NCI-H2081 treated with DMSO at 0.1 percent for 48 hours (cell line): ENCODE measurements around the gene TIMM17A.
A peak's percentile ranks its signal among the peaks of the same experiment; 100 is the strongest.

Source experiments
- DNase-seq: peaks from one replicate; lab custom pipeline; 2025; lab: John Stamatoyannopoulos, UW

The TIMM17A gene

DNA sequence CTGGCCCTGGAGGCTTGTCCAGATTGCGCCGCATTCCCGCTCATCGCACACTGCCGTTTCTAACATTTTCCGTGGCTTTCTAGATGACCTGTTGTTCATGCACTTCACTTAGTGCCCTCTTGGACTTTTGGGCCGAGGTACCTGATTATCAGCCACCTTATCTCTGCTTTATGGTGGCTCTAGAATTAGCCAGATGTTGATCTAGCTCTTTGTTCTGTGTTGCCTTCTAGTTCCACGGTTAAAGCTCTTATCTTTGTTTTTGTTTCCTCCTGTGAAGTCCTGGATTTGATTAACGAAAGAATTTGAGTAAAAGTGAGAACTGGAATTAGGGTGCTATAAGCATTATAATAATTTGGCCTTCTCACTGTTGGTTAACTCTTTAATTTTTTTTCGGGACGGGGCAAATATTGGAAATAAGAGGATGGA, 28.1 kb downstream of the TIMM17A start:
- DNase-seq = no peak

DNA sequence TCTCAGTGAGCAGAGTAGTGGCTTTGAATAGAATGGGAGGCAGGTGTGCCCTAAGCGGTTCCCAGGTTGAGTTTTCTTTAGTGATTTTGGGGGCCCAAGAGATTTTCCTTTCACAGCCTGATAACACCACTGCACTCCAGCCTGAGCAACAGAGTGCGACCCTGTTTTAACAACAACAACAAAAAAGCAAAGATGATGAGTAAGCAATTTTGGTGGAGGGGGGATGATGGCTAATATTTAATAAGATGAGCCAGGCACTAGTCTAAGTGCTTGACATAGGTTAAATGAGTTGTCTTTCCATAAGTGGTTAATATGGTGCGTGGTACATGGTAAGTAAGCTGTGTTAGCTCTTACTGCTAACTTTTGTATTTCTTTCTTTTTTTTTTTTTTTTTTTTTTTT, 29.1 kb downstream of the TIMM17A start:
- no peak for DNase-seq

DNA sequence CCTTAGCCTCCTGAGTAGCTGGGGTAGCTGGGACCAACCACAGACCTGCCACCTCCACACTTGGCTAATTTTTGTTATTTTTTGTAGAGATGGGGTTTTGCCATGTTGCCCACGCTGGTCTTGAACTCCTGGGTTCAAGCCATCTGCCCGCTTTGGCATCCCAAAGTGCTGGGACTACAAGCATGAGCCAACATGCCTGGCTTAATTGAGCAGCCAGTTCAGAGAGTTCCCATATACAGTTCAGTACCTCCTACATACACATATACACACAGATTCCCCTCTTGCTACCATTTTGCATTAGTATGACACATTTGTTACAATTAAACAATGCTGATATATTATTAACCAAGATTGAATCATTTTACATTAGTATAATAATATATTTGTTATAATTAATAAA, 30.1 kb downstream of the TIMM17A start:
- DNase-seq = no peak

DNA sequence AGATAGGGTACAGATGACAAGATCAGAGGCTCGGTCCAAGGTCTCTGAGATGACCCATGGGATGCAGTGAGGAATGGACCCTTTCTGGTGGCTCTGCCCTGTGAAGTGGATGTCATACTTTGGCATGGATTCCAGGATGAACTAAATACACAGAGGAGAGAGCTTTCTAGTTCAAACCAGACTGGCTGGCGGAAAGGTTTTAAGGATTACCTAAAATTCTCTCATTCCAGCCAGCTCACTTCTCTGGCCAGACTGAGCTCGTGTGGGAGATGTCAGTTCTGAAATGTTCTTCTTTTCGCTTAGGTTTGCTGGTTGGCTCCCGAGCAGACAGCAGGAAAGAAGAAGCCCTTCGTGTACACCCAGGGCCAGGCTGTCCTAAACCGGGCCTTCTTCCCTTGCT, 33.3 kb downstream of the TIMM17A start:
- DNase-seq = no peak

DNA sequence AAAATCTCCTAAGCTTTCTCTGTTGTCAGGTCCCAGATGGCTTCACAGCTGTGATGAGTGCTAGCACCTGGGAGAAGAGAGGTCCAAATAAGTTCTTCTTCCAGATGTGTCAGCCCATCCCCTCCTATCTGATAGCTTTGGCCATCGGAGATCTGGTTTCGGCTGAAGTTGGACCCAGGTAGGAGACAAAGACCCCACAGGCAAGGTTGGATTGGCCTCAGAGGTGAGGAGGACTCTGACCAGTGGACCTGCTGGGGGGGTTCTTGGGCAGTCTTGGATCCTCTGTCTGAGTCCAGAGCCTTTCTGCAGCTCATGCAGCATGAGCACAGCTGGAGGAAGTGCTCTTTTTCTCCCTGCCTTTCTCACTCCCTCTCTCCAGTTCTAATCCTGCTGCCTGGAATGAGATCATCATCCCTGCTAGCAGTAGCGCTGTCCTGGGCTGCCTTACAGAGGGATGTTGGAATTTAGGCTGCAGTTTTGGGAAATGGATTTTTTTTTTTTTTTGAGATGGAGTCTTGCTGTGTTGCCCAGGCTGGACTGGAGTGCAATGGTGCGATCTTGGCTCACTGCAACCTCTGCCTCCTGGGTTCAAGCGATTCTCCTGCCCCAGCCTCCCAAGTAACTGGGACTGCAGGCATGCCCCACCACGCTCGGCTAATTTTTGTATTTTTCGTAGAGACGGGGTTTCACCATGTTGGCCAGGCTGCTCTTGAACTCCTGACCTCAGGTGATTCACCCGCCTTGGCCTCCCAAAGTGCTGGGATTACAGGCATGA, 34.2 kb downstream of the TIMM17A start:
- DNase-seq = no peak

DNA sequence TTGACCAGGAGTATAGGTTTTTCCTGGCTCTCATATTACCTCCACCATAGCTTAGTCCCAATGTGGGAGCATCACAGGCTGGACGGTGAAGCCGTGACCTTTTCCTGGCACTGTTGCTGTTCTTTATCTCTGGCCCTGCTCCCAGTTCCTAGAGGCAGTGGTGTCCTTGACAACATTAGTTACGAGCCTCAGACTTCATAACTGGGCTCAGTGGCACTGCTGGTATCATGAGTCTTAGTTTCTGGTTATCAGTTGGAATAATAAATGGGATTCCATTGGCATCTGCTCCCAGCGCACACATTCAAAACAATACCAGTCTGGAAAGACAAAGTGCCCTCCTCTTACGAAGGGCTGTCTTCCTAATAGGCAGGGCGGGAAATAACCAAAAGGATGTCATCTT, 35.1 kb downstream of the TIMM17A start:
- DNase-seq = no peak

DNA sequence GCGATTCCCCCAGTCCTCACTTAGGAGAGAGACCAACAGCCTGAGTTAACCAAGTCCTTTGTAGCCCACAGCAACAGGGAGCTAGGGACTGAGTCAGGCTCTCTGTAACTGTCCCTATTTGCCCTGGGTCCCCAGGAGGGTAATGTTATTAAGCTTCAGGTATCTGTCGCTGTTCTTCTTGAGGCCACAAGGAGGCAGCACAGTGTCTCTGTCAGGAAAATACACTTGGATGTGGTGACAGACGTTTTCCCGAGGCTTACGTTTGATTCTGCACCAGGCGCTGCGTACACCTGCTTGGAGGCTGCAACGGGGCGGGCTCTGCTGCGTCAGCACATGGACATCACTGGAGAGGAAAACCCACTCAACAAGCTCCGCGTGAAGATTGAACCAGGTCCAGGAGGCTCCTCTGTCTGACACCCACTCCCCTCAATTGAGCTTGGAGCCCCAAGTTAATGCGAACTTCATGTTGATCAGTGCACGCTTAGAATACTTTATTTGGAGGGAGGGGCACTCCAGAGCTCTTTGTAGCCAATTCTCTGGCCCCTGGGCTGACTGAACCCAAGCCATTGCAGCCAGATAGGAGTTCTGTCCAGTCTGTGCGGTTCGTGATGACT, 44.4 kb downstream of the TIMM17A start:
- DNase-seq = peak; percentile 72

DNA sequence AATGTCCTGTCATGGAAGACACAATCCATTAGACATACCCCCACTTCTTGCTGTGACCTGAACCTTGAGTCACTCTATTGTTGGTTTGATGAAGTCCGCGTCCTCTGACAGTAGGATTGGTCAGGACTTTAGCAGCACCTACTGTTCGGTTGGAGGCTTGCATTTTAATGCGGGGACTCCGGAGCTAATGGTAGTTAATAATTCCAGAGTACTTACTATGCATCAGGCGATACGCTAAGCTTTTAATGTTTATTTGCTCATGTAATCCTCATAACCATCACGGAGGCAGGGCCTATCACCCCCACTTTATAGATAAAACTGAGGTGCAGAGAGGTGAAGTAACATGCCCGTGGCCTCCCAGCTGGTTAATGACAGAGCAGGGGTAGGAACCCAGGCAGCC, 47.2 kb downstream of the TIMM17A start:
- DNase-seq = no peak

DNA sequence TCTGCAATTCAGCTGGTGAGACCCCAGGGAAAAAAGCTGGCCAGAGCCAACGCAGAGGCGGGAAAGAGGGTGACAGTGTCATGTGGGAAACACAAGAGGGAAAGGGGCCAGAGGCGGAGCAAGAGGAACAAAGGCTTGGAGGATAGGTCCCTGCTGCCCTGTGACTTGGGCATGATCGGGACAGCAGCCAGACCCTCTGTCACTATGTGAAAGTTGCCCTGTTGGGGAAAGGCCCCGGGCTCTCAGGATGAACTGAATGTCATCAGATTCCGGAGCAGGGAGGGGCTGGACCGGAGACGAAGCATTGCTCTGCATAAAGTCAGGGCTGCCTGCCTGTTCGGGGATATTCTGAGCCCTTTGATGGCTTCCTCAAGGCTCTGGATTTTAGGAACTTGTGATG, 49.4 kb downstream of the TIMM17A start:
- no peak for DNase-seq

DNA sequence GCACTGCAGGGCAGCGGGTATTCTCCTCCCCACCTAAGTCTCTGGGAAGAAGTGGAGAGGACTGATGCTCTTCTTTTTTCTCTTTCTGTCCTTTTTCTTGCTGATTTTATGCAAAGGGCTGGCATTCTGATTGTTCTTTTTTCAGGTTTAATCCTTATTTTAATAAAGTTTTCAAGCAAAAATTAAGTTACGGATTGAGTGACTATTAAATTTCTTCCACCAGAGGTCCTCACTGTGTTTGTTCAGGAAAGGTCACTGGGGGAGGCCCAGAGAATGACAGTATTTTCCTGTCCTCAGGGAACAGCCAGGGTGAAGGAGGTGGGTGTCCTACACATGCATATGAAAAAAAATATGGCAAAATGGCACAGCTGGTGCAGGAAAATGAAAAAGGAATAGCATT, 50.7 kb downstream of the TIMM17A start:
- DNase-seq = no peak

DNA sequence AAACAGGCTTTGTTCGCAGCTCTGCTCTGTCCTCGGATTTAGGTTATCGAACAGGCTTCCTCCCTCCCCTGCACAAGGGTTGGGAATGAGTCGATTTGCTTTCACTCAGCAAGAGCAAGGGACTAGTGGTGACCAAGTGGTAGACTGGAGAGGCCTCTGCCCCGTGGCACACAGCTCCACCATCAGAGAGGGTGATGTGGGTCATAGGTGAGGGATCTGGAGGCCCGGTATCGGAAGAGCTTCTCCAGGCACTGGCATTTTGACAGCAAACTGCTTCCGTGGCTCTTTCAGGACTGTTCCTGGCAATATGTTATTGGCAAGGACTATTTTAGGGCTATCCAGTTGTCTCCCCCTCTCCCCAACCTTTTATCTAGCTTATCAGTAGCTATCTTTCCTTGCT, 52.0 kb downstream of the TIMM17A start:
- no peak for DNase-seq

DNA sequence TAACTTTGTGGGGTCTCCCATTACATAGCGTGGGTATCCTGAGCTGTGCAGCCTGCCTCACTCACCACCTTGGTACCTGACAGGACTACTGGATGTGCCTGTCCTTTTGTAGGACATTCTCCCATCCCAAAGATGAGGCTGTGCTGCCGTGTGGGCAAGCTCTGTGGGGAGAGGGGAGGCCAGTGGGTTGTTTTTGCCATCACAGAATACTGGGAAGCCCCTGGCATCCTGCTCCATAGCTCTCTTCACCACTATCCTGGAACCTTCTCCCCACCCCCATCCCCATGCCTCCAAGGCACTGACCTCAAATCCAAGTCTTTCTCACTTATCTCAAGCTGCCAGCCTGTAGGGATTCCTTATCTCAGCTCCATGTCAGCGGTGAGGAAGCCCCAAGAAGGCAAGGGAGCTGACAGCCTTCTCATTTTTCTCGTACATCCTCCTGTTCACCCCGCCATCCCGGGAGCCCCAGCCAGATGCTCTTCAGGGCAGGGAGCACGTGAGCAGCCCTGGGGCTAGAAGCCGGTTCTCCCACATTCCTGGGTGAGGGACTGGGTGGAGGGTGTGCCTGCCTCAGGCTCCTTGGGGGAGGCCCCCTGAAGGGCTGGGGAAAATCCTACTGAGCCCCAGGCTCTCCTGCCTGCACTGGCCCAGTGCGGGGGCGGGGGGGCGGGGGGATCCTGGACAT, 52.6 kb downstream of the TIMM17A start:
- DNase-seq = no peak

DNA sequence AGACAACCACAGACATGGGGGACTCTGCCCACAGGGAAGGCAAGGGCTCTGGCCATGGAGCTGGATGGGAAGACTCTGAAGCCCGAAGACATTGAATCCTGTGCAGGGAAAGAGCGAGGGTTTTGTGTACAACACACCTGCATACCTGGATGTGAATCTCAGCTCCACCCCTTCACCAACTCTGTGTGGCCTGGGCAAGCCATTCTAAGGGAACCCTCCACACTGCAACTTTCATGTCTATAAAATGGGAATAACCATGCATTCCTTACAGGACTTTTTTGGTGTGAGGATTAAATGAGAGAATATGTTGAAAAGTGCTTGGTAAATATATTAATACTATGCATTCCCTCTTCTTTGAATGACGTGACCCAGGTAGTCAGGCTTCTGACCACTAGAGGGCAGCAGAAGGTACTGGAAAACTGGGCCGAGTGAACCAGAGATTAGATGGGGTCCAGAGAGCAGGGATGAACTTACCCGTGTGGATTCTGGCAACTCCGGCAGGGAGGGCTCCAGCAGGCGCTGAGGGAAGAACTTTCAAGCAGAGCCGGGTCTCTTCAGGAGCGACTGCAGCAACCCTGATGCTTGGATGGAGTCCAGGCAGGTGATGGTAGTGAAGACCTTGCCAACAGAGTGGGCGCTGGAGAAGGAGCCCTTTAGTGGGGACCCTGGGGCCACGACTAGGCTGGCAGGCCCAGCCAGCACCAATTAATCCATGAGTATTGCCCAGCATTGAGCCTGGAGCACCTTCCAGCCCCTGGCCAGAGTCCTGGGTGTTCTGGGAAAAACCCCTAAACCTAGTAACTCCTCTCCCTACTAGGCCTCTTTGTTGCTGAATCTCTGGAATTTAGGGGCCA, 54.2 kb downstream of the TIMM17A start:
- DNase-seq = peak; percentile 56

DNA sequence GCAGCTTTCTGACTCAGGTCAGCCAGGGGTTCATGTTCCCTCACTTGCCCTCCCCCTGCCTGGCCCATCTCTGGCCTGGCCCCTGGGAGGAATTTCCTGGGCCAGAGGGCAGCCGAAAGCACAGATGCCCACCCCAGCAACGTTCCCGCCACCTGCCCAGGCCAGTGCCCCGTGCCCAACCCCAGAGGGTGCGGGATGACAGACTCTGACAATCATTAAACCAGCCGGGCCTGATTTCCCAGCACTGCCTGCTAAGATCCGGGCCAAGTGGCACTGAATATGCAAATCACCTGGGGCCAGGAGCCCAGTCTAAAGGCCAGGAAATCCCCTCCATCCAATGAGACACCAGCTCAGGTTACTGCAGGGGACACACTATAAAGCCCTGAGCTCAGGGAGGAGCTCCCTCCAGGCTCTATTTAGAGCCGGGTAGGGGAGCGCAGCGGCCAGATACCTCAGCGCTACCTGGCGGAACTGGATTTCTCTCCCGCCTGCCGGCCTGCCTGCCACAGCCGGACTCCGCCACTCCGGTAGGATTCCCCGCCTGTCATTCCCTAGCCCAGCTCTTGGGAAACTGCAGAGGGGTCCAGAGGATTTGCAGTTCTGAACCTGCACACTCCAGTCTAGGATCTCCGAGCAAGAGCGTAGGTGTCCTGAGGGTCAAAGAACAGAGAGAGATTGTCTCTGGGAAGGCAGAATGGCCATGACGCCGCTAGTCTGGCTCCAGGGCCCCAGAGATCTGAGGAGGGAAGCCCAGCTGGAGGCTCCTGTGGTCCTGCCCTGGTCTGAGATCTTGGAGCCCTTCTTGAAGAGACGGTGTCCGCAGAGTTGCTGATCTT, 55.1 kb downstream of the TIMM17A start, which contains the start of gene ELF3:
Gene ELF3, plus strand, starts transcription at position 408 of the 836 bp plus-strand sequence. CDS start 550 bp downstream, outside the sequence.
- DNase-seq = peak; percentile 95

DNA sequence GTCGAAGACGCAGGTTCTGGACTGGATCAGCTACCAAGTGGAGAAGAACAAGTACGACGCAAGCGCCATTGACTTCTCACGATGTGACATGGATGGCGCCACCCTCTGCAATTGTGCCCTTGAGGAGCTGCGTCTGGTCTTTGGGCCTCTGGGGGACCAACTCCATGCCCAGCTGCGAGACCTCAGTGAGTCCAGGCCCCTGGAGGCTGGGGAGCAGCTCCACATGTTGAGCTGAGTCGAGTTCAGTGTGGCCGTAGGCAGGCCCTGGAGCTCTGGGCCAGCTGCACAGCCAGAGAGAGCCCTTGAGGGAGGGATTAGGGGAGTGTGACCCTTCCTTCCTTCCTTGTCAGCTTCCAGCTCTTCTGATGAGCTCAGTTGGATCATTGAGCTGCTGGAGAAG, 56.7 kb downstream of the TIMM17A start:
- no peak for DNase-seq

DNA sequence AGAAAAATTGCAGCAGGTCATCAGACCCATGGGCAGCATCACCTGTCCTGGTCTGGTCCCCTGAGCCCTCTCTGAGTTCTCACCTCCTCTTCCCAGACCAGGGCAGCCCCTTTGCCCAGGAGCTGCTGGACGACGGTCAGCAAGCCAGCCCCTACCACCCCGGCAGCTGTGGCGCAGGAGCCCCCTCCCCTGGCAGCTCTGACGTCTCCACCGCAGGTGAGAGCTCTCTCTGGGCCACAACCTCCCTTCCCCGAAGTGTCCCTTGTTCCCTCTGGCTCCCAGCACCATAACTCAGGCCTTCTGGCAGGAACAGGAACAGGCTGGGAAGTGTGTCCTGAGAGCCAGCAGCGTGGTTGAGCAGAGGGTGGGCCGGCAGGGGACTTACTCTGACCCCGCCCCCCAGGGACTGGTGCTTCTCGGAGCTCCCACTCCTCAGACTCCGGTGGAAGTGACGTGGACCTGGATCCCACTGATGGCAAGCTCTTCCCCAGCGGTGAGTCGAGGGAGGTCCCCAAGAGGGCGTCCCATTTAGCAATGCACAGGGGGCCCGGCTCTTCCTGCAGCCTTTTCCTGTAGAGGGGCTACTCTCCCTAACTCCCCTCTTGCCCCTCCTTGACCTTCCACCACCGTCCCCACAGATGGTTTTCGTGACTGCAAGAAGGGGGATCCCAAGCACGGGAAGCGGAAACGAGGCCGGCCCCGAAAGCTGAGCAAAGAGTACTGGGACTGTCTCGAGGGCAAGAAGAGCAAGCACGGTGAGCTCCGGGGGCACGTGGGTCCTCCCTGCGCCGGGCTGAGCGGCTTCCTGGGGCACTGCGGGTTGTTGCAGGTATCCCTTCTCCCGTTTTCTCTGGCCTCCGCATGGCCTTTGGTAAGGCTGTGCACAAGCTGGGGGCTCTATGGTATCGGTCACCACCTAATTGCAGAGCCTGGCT, 57.5 kb downstream of the TIMM17A start:
- no peak for DNase-seq

DNA sequence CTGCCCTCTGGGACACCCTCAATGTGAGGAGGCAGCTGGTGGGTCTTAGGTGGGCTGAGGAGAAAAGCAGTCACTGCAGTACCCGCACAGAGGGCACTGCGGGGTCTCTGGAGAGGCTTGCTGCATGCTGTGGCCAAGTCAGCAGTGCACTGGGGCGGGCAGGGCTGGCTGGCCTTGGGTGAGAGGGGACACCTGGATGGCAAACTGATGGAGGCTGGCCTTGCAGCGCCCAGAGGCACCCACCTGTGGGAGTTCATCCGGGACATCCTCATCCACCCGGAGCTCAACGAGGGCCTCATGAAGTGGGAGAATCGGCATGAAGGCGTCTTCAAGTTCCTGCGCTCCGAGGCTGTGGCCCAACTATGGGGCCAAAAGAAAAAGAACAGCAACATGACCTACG, 58.3 kb downstream of the TIMM17A start:
- no peak for DNase-seq

DNA sequence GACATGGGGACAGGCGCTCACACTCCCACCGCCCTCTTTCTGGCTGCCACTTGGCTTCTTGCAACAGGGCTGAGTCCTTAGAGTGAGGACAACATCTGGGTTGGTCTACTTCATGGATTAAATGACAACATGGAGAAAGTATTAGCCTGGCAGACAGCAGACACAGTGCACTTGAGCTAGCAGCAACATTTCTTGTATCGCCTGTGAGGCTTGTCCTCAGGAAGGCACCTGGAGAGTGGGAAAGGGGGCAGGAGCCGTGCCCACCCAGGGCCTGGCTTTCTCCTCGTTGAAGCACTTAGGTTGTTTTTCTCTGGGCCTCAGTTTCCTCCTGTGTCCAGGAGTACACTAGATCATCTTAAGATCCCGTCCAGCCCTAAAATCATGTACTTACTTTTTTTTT, 58.8 kb downstream of the TIMM17A start:
- DNase-seq = no peak

DNA sequence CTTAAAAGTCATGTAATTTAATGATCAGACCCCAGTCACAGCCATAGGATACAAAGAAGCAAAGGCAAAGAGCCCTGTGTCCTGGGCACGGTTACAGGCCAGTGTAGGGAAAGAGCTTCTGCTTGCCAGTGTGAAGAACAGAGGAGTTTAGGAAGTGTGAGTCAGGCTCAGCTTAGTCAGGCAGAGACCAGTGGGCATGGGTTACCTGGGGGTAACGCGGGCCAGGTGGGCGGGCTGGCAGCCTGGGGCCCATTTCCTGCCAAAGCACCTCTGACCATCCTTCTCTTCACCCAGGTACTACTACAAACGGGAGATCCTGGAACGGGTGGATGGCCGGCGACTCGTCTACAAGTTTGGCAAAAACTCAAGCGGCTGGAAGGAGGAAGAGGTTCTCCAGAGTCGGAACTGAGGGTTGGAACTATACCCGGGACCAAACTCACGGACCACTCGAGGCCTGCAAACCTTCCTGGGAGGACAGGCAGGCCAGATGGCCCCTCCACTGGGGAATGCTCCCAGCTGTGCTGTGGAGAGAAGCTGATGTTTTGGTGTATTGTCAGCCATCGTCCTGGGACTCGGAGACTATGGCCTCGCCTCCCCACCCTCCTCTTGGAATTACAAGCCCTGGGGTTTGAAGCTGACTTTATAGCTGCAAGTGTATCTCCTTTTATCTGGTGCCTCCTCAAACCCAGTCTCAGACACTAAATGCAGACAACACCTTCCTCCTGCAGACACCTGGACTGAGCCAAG, 59.8 kb downstream of the TIMM17A start:
- no peak for DNase-seq

DNA sequence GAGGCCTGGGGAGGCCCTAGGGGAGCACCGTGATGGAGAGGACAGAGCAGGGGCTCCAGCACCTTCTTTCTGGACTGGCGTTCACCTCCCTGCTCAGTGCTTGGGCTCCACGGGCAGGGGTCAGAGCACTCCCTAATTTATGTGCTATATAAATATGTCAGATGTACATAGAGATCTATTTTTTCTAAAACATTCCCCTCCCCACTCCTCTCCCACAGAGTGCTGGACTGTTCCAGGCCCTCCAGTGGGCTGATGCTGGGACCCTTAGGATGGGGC, 60.3 kb downstream of the TIMM17A start:
- no peak for DNase-seq
